ENCODE results near the gene DENND4B.
"Not testable (repeated sequence)": the region's sequence is repeated elsewhere in the genome, so short reads cannot be mapped to it uniquely, and the experiment has no call there.

The DENND4B gene

GRCh38 chr1:153926405-153926804 lies 20.1 kb downstream of the DENND4B start:
- DNase-seq (ENCODE audit: low spot score), result no peak

DNA sequence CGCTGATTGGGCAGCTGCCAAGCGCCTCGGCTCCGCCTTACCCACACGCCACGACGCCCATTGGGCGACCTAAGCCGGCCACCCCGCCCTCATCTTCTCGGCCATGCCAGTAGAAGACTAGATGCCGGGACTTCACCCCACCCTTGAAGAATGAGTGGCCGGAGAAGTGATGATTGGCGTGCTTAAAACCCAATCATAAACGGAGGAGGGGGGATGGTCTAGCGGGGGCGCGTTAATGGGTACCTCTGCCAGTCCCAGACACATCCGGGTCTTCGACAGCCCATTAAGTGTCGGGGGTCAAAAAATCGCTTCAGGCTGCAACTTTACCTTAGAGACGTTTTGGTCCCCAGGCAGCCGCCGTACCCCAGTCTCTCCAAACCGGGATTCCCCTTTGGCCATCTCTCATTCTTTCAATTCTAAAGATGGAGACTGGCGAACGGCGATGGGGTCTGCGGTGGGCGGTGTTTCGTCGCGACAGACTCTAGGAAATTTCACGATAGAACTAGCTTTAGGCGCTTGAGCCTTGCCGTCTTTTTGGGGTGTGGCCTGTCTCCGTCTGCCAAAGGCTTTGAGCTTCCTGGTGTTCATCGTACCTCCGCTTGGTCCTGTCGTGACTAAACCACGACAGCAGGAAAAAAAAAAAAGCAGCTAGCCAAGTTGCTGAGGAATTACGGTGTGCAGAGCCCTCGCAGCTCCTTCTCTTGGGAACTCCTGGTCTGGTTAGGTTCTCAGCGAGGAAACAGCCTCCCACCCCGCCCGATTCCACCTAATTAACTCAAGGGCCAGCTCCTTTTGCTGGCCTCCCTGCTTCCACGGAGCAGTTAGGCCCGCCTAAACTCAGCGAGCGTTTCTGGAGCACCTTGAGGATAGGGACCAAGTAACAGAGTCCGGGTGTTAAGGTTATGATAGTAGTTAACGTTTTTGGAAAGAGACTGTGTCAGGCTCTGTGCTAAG lies 23.3 kb downstream of the DENND4B start, which contains the start of gene GATAD2B:
GATAD2B (minus strand) TSS at position 1 of the 954 bp plus-strand sequence. CDS start 94,625 bp downstream, outside the sequence.
- peak; percentile 100 for DNase-seq (ENCODE audit: low spot score)

GRCh38 chr1:153922076-153922971 lies 24.2 kb downstream of the DENND4B start:
- peak; percentile 32 for DNase-seq (ENCODE audit: low spot score)

- peak; percentile 26 for DNase-seq (ENCODE audit: low spot score)
Observed at GRCh38 chr1:153921803-153922075, 24.8 kb downstream of the DENND4B start.

DNA sequence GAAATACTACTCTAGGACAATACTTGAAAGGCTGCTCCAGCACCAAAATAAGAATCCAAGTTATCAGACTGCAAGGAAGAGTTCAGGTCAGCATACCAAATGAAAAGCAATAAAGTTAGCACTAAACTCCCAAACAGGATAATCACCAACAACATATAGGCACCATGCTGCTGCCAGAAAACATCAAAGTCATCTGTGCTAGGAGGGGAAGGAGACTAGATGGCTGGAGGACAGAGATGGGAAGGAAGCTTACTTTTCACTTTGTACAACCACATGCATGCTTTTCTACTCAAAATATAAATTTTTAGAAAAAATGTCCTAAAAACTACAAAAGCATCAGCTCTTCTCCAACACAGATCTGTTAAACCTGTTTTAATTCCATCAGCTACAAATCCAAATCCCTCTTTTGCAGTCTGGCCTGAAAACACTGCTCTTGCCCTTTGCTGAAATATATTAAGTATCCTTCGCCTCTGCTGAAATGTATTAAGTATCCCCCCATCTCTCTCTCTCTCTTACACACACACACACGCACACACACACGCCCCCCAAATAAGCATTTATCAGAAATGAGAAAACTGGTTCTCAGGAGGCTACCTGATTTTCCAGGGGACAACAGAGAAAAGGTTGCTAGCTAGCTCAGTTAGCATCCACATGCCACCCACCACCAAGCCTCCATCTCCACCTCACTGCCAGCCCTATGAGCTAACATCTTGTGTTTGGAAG lies 25.3 kb downstream of the DENND4B start:
- no peak for DNase-seq (ENCODE audit: low spot score)

- peak; percentile 34 for DNase-seq (ENCODE audit: low spot score)
Observed at GRCh38 chr1:153919876-153920852, 26.4 kb downstream of the DENND4B start.

DNA sequence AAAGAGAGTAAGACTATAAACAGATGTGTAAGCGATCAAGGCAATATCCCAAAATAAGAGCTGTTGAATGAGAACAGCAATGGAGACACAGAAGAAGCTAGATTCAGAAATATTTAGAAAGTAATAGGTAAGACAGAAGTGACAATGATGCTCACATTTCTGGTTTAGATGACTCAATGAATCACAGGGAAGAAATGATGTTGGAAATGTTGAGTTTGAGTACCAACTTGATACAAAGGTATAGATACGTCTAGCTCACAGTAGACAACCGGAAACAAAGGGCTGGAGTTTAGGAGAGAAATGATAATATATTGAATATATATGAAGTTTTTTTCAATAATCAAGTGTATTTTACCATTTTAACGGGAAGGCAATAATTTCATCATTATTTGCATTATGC lies 30.2 kb downstream of the DENND4B start:
- no peak for DNase-seq (ENCODE audit: low spot score)

DNA sequence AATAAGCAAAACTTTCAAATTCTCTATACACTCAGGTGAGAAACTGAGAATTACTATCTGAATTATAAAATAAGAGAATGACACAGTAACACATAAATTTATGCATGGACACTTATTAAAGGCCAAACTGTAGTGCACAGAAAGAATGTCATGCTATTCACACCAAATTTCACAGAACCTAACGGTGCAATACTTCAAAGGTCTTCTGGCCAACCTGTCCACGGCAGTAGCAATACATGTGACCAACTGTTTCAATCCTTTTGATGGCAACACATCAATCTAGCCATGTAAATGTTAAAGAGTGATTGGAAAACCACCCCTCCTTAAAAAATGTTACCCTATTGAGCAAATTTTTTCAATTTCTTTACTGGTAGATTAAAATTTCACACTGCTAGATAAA lies 34.2 kb downstream of the DENND4B start:
- no peak for DNase-seq (ENCODE audit: low spot score)

GRCh38 chr1:153910560-153910959 lies 36.0 kb downstream of the DENND4B start:
- not testable (repeated sequence) for DNase-seq (ENCODE audit: low spot score)

DNA sequence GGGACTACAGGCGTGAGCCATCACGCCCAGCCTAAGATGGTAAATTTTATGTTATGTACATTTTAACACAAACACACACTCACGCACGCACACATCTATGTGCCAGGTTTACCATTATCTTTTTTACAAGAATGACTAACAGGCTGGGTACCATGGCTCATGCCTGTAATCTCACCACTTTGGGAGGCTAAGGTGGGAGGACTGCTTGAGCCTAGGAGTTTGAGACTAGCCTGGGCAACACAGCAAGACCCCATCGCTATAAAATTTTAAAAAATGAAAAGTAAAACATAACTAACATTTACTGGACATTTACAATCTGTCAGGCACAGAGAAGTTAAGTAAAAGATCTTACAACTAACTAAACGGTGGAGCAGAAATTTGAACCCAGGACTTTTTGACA lies 38.4 kb downstream of the DENND4B start:
- DNase-seq (ENCODE audit: low spot score), result no peak

- DNase-seq (ENCODE audit: low spot score), result no peak
Observed at GRCh38 chr1:153907134-153907533, 39.4 kb downstream of the DENND4B start.

GRCh38 chr1:153906396-153906795 lies 40.1 kb downstream of the DENND4B start:
- no peak for DNase-seq (ENCODE audit: low spot score)

GRCh38 chr1:153905908-153906307 lies 40.6 kb downstream of the DENND4B start:
- DNase-seq (ENCODE audit: low spot score), result not testable (repeated sequence)

DNA sequence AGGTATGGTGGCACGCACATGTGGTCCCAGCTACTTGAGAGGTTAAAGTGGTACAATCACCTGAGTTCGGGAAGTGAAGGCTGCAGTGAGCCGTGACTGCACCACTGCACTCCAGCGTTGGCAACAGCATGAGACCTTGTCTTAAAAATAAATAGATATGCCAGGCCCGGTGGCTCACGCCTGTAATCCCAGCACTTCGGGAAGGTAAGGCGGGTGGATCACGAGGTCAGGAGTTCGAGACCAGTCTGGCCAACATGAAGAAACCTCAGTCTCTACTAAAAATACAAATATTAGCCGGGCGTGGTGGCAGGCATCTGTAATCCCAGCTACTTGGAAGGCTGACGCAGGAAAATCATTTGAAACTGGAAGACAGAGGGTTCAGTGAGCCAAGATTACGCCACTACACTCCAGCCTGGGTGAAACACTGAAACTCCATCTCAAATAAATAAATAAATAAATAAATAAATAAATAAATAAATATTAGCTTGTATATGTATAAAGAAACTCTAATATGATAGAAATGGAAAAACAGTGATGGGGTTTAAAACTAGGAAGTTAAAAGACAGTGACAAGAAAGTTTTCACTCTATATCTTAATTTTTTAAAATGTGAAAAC lies 42.6 kb downstream of the DENND4B start:
- DNase-seq (ENCODE audit: low spot score), result no peak

- DNase-seq (ENCODE audit: low spot score), result no peak
Observed at GRCh38 chr1:153899509-153899908, 47.0 kb downstream of the DENND4B start.

DNA sequence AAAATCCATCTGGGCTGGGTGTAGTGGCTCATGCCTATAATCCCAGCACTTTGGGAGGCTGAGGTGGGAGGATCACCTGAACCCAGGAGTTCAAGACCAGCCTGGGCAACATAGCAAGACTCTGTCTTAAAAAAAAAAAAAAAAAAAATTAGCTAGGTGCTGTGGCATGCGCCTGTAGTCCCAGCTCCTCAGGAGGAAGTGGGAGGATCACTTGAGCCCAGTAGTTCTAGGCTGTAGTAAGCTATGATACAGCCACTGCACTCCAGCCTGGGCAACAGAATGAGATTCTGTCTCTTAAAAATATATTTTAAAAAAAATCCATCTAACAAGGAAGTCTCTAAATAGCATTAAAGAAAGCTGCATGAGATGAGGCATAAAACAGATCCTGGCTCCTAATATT lies 50.7 kb downstream of the DENND4B start:
- not testable (repeated sequence) for DNase-seq (ENCODE audit: low spot score)

GRCh38 chr1:153891042-153891441 lies 55.5 kb downstream of the DENND4B start:
- DNase-seq (ENCODE audit: low spot score), result not testable (repeated sequence)

- DNase-seq (ENCODE audit: low spot score), result no peak
Observed at GRCh38 chr1:153888533-153888932, 58.0 kb downstream of the DENND4B start.

- DNase-seq (ENCODE audit: low spot score), result no peak
Observed at GRCh38 chr1:153886127-153886526, 60.4 kb downstream of the DENND4B start.

GRCh38 chr1:153883223-153883622 lies 63.3 kb downstream of the DENND4B start:
- no peak for DNase-seq (ENCODE audit: low spot score)
